ENCODE data around the gene KRI1. TPM values are rescaled to one million over a fixed set of nuclear protein-coding genes. Genes with fewer than 3 reads are reported as not detected.

KRI1 gene
- total RNA-seq, 1 experiment from 2014 or later: 57.4 TPM

DNA sequence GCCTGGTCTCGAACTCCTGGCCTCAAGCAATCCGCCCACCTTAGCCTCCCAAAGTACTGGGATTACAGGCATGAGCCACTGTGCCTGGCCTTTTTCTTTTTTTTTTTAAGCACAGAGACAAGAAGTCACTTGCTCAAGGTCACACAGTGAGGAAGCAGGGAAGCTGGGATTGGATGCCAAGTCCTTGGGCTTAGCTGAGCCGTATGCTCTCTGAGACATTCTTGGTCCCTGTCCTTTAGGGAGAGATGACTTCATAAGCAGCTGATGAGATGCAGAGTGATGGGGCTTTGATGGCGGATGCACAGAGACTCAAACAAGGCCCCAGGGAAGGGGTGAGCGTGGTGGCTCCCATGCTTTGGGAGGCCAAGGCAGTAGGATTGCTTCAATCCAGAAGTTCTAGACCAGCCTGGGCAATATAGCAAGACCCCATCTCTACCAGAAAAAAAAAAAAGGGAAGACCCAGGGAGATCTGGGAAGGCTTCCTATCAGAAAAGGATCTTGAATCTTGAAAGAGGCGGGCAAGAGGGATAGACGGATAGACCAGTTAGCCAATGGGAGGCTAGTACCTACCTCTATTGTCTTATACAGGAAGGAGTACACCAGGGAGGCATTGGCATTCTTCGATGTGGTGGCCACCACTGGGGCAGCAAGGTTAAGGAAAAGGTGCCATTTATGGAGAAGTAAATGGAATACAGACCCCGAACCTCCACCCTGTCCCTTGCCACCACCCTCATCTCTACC, 17.4 kb upstream of the KRI1 start:
- H3K9me3 Mint-ChIP-seq: no peaks in the 10 kb centered on the region
- Histone ChIP-seq H3K27me3 (ENCODE audit: insufficient read depth, low read length) (no peaks in the 10 kb centered on the region), H4K20me1 (ENCODE audit: control insufficient read depth, insufficient read depth, insufficient read length) (no peaks in the 10 kb centered on the region), H3K4me1 (ENCODE audit: insufficient read depth, low read length) (no peaks in the 10 kb centered on the region), H3K79me1 (ENCODE audit: insufficient read depth, low read depth, low read length, poor library complexity, severe bottlenecking) (peaks cover 2% of the 10 kb centered on the region), H4K8ac (replicated peaks; ENCODE audit: insufficient read length, low read depth, low read length) (no peak overlapping the region), H3K4ac (ENCODE audit: low read depth, low read length) (no peak overlapping the region), H2BK15ac (ENCODE audit: low read depth, low read length) (no peak overlapping the region), H3K18ac (ENCODE audit: insufficient read length, low read depth, low read length) (no peak overlapping the region), H3K27ac (ENCODE audit: insufficient read length, low read depth, low read length) (no peak overlapping the region), H3T11ph (ENCODE audit: low read length) (no peak overlapping the region), H3K9ac (ENCODE audit: extremely low read depth, insufficient read length, low read length) (no peak overlapping the region), H2BK12ac (ENCODE audit: insufficient read length, low read depth, low read length) (no peak overlapping the region), H2BK120ac (ENCODE audit: low read depth, low read length, poor library complexity, severe bottlenecking) (no peak overlapping the region), H3K9me3 (ENCODE audit: control insufficient read depth, low read depth, low read length) (no peaks in the 10 kb centered on the region), H3K23ac (ENCODE audit: insufficient read length, low read depth, low read length) (no peak overlapping the region), H2AK5ac (ENCODE audit: insufficient read length, low read length) (no peak overlapping the region), H3K79me2 (ENCODE audit: insufficient read depth, low read length) (no peaks in the 10 kb centered on the region), H3K23me2 (ENCODE audit: insufficient read length, low read depth, low read length, poor library complexity, severe bottlenecking) (no peaks in the 10 kb centered on the region), H3K56ac (ENCODE audit: insufficient read length, low read depth, low read length) (no peak overlapping the region), H3K4me2 (ENCODE audit: insufficient read depth, insufficient read length, low read length) (no peak overlapping the region), H3K14ac (ENCODE audit: insufficient read depth, low read length) (no peak overlapping the region), H4K5ac (ENCODE audit: insufficient read length, low read depth, low read length) (no peak overlapping the region), H2BK5ac (ENCODE audit: insufficient read length, low read length) (no peak overlapping the region), H2AFZ (ENCODE audit: low read length) (no peak overlapping the region), H2BK20ac (ENCODE audit: low read depth, low read length, poor library complexity, severe bottlenecking) (no peak overlapping the region), H4K91ac (ENCODE audit: insufficient read length, low read depth, low read length) (no peak overlapping the region)
- H3K36me3 Mint-ChIP-seq (ENCODE audit: insufficient read depth in 1 of 3, low read depth in 3 of 3): peaks cover 12 to 54% (median 54%) of the 10 kb centered on the region in 3 experiments
- peaks cover 12 to 25% of the 10 kb centered on the region in 2 experiments for H3K4me1 Mint-ChIP-seq
- no CpG with 5 or more reads among the region's 9 CpGs for WGBS (ENCODE audit: extremely low coverage, insufficient read length, low lambda C conversion rate)
- peaks cover 5% of the 10 kb centered on the region; the same call in 1 of the 2 replicates for H3K27me3 Mint-ChIP-seq (ENCODE audit: low read depth)
- H3K4me3 Mint-ChIP-seq: no peak overlapping the region
- TF ChIP-seq CTCF (conservative IDR thresholded peaks at IDR 0.05): no peak
- H3K27ac Mint-ChIP-seq: no peak overlapping the region
- no peak for DNase-seq
